Medulla oblongata (tissue), 1 donor: ENCODE data around the gene MTOR.
"Not testable (repeated sequence)": the region's sequence is repeated elsewhere in the genome, so short reads cannot be mapped to it uniquely, and the experiment has no call there.

ENCODE experiments used
- DNase-seq: peaks from one replicate; pipeline ENCODE4 v3.0.0-alpha.2; 2015; ENCODE audit errors: extremely low spot score

Gene MTOR

GRCh38 chr1:11180342-11180744 lies 82.0 kb downstream of the MTOR start:
- DNase-seq, result no peak

- not testable (repeated sequence) for DNase-seq
These were observed 82.6 kb downstream of the MTOR start for GRCh38 chr1:11179749-11180148.

GRCh38 chr1:11179125-11179524 lies 83.2 kb downstream of the MTOR start:
- no peak for DNase-seq

GRCh38 chr1:11178021-11179015 lies 84.0 kb downstream of the MTOR start:
- DNase-seq, result no peak

GRCh38 chr1:11176081-11176706 lies 86.2 kb downstream of the MTOR start:
- DNase-seq, result no peak

GRCh38 chr1:11175461-11175860 lies 86.9 kb downstream of the MTOR start:
- no peak for DNase-seq

- DNase-seq, result peak; percentile 56
These were observed 87.9 kb downstream of the MTOR start for GRCh38 chr1:11174261-11174942.

- DNase-seq, result no peak
These were observed 92.2 kb downstream of the MTOR start for GRCh38 chr1:11170102-11170501.

GRCh38 chr1:11169202-11169601 lies 93.1 kb downstream of the MTOR start:
- DNase-seq, result no peak

GRCh38 chr1:11168731-11169130 lies 93.6 kb downstream of the MTOR start:
- no peak for DNase-seq

- DNase-seq, result not testable (repeated sequence)
These were observed 95.6 kb downstream of the MTOR start for GRCh38 chr1:11166744-11167143.

- not testable (repeated sequence) for DNase-seq
These were observed 99.6 kb downstream of the MTOR start for GRCh38 chr1:11162752-11163151.

- DNase-seq, result no peak
These were observed 103.5 kb downstream of the MTOR start for GRCh38 chr1:11158720-11159321.

- DNase-seq, result no peak
These were observed 104.1 kb downstream of the MTOR start for GRCh38 chr1:11158291-11158690.

GRCh38 chr1:11157867-11158266 lies 104.5 kb downstream of the MTOR start:
- DNase-seq, result peak; percentile 41

GRCh38 chr1:11157394-11157793 lies 105.0 kb downstream of the MTOR start:
- DNase-seq, result no peak

GRCh38 chr1:11156963-11157362 lies 105.4 kb downstream of the MTOR start:
- DNase-seq, result no peak

GRCh38 chr1:11156441-11156840 lies 105.9 kb downstream of the MTOR start:
- no peak for DNase-seq

- no peak for DNase-seq
These were observed 109.2 kb downstream of the MTOR start for GRCh38 chr1:11153184-11153583.

GRCh38 chr1:11152755-11153154 lies 109.6 kb downstream of the MTOR start:
- DNase-seq, result no peak

GRCh38 chr1:11151826-11152612 lies 110.3 kb downstream of the MTOR start:
- no peak for DNase-seq
